GM12865 (cell line): ENCODE results near the gene RPL36.

Experiments
- DNase-seq: peaks from one replicate; pipeline ENCODE4 v3.0.0; 2010; ENCODE audit warnings: low read depth
- H3K4me3 ChIP-seq: 2 replicates; pipeline ENCODE4 v1.5.1; 2011; ENCODE audit warnings: mild to moderate bottlenecking, low read depth, low read length, control low read depth
- TF ChIP-seq, protein P1 (sequence below): IDR thresholded peaks from 2 replicates; pipeline ENCODE4 v1.5.1; 2011; ENCODE audit warnings: low read length, control low read depth, low read depth, inconsistent platforms; ENCODE audit not compliant: insufficient read depth; ENCODE audit errors: missing control alignments

Gene RPL36

DNA sequence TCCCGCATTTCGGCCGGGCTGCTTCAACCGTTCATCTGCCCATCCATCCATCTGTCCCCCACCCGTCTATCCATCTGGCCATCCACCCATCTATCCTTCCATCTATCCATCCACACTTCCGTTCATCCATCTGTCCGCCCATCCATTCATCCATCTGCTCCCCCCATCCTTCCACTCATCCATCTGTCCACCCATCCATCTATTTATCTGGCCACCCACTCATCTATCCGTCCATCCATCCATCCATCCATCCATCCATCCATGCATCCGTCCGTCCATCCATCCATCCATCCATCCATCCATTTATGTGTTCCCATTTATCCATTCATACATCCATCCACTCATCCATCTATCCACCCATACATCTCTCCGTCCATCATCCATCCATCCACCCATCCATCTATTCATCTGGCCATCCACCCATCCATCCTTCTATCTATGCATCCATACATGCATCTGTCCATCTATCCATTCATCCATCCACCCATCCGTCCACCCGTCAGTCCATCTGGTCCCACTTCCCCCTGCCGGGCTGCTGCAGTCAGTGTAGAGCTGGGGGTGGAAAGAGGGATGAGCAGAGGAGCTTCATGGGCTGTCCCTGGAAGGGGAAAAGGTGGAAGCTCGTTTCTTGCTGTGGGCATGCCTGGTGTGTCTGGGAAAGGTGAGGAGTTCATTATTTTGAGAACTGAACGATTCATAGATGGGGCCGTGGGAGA, 8.5 kb upstream of the RPL36 start:
- TF ChIP-seq, protein P1, sequence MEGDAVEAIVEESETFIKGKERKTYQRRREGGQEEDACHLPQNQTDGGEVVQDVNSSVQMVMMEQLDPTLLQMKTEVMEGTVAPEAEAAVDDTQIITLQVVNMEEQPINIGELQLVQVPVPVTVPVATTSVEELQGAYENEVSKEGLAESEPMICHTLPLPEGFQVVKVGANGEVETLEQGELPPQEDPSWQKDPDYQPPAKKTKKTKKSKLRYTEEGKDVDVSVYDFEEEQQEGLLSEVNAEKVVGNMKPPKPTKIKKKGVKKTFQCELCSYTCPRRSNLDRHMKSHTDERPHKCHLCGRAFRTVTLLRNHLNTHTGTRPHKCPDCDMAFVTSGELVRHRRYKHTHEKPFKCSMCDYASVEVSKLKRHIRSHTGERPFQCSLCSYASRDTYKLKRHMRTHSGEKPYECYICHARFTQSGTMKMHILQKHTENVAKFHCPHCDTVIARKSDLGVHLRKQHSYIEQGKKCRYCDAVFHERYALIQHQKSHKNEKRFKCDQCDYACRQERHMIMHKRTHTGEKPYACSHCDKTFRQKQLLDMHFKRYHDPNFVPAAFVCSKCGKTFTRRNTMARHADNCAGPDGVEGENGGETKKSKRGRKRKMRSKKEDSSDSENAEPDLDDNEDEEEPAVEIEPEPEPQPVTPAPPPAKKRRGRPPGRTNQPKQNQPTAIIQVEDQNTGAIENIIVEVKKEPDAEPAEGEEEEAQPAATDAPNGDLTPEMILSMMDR: no peak
- DNase-seq: no peak
- H3K4me3 ChIP-seq: peak overlapping the region; percentile 75; the same call in 1 of the 2 replicates

DNA sequence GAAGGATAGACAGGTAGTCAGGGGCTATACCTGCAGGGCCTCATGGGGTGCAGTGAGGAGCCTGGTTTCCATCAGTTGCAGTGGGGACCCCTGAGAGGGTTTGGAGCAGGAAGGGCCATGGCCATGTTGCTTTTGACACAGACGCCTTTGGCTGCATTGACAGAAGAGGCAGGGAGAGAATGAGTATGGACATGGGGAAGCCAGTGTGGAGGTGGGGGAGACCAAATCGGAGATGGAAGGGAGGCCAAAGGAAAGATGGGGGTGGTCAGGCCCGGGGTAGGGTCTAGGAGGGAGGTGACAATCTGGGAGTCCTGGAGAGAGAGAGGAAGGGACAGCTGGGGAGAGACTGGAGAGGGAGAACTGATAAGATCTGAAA, 8.0 kb upstream of the RPL36 start:
- DNase-seq: no peak
- TF ChIP-seq, protein P1: no peak
- H3K4me3 ChIP-seq: no peak overlapping the region

DNA sequence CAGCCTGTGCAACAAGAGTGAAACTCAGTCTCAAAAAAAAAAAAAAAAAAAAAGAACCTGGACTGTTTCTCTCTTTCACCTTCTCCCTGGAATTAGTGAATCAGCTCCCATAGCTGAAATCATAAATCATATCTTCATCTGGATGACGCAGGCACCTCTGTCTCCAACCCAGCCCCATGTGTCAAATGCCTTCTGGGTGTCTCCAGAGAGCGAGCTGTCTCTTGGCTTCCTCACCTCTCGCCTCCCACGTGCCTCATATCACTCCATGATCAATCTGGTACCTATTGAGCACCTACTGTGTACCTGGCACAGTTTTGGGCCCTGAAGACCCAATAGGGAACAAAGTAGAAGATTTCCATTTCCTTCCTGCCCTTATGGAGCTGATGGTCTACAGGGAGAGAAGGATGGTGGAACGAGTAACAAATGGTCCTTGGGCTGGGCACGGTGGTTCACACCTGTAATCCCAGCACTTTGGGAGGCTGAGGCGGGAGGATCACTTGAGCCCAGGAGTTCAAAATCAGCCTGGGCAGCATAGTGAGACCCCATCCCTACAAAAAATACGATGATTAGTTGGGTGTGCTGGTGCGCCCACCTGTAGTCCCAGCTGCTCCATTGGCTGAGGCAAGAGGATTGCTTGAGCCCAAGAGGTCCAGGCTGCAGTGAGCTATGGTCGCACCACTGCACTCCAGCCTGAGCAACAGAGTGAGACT, 6.8 kb upstream of the RPL36 start:
- H3K4me3 ChIP-seq: no peak overlapping the region
- no peak for DNase-seq
- TF ChIP-seq, protein P1: no peak

DNA sequence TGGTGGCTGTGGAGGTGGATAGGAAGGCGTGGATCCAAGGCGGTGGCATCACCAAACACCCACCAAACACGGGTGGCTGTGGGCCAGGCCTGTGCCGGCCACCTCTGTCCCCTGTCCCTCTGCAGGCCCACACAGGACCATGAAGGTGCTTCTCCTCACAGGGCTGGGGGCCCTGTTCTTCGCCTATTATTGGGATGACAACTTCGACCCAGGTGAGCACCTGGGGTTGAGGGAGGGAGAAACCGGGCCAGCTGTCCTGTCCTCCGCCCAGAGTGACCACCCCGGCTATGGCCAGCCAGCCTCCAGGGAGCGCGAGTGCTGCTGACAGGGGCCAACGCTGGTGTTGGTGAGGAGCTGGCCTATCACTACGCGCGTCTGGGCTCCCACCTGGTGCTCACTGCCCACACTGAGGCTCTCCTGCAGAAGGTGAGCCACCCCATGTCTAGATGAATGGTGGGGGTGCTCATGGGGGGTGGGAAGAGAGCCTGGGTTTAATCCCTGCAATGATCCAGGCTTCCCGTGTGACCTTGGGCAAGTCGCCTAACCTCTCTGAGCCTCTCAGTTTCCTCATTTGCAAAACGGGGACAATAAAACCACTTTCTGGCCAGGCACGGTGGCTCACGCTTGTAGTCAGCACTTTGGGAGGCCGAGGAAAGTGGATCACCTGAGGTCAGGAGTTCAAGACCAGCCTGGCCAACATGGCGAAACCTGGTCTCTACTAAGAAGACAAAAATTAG, 5.2 kb upstream of the RPL36 start:
- TF ChIP-seq, protein P1: no peak
- DNase-seq: no peak
- H3K4me3 ChIP-seq: no peak overlapping the region

DNA sequence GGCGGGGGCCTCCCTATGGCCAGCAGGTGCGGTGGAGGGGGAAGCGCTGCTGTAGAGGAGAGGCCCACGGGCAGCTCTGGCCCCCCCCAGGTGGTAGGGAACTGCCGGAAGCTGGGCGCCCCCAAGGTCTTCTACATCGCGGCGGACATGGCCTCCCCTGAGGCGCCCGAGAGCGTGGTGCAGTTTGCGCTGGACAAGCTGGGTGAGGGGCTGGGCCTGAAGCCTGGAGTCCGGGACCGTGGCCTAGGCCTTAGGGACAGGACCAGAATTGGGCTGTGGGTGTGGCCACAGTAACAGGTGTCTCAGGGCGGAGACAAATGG, 3.8 kb upstream of the RPL36 start:
- TF ChIP-seq, protein P1: no peak
- H3K4me3 ChIP-seq: peak overlapping the region; percentile 50
- DNase-seq: no peak

DNA sequence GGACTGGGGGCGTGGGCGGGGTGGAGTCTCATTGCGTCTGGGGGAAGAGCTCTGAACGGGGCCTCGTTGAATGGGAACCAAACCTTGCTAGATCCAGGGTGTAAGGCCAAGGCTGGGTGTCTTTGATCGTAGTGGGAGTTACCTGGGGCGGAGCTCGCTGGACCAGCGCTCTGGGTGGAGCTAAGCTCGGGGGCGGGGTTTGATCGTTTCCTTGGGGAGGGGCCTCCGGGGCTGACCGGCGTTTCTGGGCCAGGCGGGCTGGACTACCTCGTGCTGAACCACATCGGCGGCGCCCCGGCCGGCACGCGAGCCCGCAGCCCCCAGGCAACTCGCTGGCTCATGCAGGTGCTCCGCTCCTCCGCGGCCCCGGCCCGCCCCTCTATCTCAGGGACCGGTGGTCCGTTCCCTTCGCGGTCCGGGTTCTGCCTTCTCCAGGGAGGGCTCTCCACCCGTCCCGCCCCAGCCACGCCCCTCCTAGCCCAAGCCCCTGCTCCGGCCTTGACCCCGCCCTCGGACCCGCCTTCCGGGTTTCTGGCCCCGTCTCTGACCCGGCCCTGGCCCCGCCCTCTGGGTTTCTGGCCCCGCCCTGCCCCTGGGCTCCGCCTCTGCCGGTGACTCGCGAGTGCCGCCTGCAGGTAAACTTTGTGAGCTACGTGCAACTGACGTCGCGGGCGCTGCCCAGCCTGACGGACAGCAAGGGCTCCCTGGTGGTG, 3.3 kb upstream of the RPL36 start:
- peak overlapping the region; percentile 50 for H3K4me3 ChIP-seq
- TF ChIP-seq, protein P1: peak; percentile 86
- DNase-seq: peak; percentile 98
